HAP-1 (cell line): ENCODE results near the gene ADD3.

Experiments used
- DNase-seq, 2 experiments: peaks; one replicate each; pipeline ENCODE4 v3.0.0-alpha.2; 2016 to 2020; ENCODE audit warnings: low spot score in 2 of 2
- H3K27me3 ChIP-seq: fragments of 250-450 bp; sonication (Bioruptor Pico); 2 replicates; pipeline ENCODE4 v1.5.1; 2020; ENCODE audit warnings: low read depth, mild to moderate bottlenecking, moderate library complexity
- H3K36me3 ChIP-seq: fragments of 250-450 bp; sonication (Bioruptor Pico); replicated peaks from 2 replicates; pipeline ENCODE4 v1.5.1; 2020; ENCODE audit warnings: mild to moderate bottlenecking
- H3K4me1 ChIP-seq: fragments of 250-450 bp; sonication (Bioruptor Pico); 2 replicates; pipeline ENCODE4 v1.5.1; 2020; ENCODE audit warnings: mild to moderate bottlenecking
- H3K4me3 ChIP-seq: fragments of 250-450 bp; sonication (Bioruptor Pico); 2 replicates; pipeline ENCODE4 v1.5.1; 2020; ENCODE audit warnings: mild to moderate bottlenecking, moderate library complexity
- H3K9me3 ChIP-seq: fragments of 250-450 bp; sonication (Bioruptor Pico); 2 replicates; pipeline ENCODE4 v1.5.1; 2020; ENCODE audit warnings: mild to moderate bottlenecking, moderate library complexity
- in situ Hi-C: fragments of 300-500 bp; cut with MboI; formaldehyde crosslinking; loops from 3 replicates; pipeline ENCODE4 v1.14.3; 2020; ENCODE audit warnings: low sequenced_read_pairs, inconsistent platforms, mixed read lengths

The ADD3 gene

GRCh38 chr10:110002801-110003523 is 4.8 kb upstream of the ADD3 start:
- Histone ChIP-seq H3K4me3 (peak overlapping the region; percentile 0; the same call in 1 of the 2 replicates), H3K27me3 (no peaks in the 10 kb centered on the region), H3K4me1 (peaks cover 53% of the 10 kb centered on the region), H3K9me3 (no peaks in the 10 kb centered on the region), H3K36me3 (no peaks in the 10 kb centered on the region)
- in situ Hi-C loops: no loop called here
- peak; percentile 69 to 99 for DNase-seq

DNA sequence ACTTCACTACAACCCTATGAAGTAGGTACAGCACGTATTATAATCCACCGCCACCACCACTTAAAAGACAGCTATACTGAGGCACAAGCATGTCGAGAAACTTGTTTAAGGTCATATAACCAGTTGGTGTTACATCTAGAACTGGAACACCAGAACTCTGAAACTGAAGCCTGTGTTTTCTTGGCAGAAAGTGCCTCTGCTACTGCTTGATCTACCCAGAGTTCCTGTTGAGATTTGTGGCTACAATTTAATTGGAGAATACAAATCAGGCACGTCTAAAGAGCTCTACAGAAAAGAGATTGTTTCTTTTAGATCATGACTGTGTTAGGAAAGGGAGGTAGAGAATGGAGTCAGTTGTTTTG is 4.3 kb upstream of the ADD3 start:
- H3K4me3 ChIP-seq: peak overlapping the region; percentile 0; the same call in 1 of the 2 replicates
- no peaks in the 10 kb centered on the region for H3K27me3 ChIP-seq
- peak; percentile 28 to 57 for DNase-seq
- peaks cover 53% of the 10 kb centered on the region for H3K4me1 ChIP-seq
- no peaks in the 10 kb centered on the region for H3K9me3 ChIP-seq
- in situ Hi-C loops: no loop called here
- no peaks in the 10 kb centered on the region for H3K36me3 ChIP-seq

DNA sequence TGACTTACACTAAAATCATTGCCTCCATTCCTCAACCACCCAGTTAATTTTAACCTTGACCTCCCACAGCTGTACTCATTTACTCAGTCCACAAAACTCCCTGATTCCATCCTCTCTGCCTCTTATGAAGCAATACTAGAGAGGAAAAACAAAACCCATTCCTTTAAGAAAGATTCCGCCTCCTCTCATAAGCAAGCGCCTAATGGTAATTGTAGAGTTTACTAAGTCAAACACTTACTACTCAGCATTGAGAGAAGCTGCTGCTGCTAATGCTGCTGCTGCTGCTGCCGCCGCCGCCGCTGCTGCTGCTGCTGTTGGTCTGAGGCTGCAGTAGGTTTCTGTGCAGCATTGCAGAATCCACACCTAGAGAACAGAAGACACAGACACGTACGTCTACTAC is 2.1 kb upstream of the ADD3 start:
- in situ Hi-C loops: no loop called here
- peak; percentile 66 to 71 for DNase-seq

GRCh38 chr10:110006358-110007160 is 1.2 kb upstream of the ADD3 start:
- H3K9me3 ChIP-seq: no peaks in the 10 kb centered on the region
- in situ Hi-C loops: no loop called here
- H3K4me3 ChIP-seq: peak overlapping the region; percentile 77
- H3K27me3 ChIP-seq: no peaks in the 10 kb centered on the region
- H3K36me3 ChIP-seq: no peaks in the 10 kb centered on the region
- peaks cover 73% of the 10 kb centered on the region for H3K4me1 ChIP-seq
- peak; percentile 32 to 67 for DNase-seq

More for the DNA sequence above, 2.1 kb upstream of the ADD3 start:
- no peaks in the 10 kb centered on the region for H3K36me3 ChIP-seq
- H3K4me1 ChIP-seq: peaks cover 69% of the 10 kb centered on the region
- H3K27me3 ChIP-seq: no peaks in the 10 kb centered on the region
- no peaks in the 10 kb centered on the region for H3K9me3 ChIP-seq
- peak overlapping the region; percentile 77 for H3K4me3 ChIP-seq

DNA sequence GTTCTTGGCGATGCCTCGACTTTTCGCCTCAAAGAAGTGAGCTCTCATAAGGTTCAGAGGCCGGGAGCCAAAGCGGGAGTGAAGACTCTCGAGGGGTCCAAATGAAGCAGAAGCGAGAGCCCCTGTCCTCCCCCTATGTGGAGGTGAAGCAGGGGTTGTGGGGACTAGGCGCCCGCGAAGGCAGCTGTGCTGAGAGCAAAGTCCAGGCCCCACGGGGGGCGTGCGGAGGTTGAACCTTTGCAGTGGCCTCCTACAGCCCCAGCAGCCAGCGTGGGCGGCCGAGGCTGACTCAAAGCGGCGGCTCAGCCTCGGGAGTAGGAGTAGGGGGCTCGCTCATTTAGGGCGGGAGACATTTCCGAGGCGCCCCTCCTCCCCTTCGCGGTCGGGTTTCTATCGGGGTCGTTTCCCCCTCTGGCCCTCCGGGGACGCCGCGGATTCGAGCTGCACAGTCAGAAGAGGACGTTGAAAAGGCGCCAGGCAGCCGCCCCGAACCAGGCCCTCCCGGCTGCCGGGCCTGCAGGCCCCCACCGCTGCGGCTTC is 553 bp upstream of the ADD3 start:
- Histone ChIP-seq H3K4me1 (peaks cover 77% of the 10 kb centered on the region), H3K9me3 (no peaks in the 10 kb centered on the region), H3K36me3 (no peaks in the 10 kb centered on the region), H3K27me3 (no peaks in the 10 kb centered on the region), H3K4me3 (peak overlapping the region; percentile 77)
- in situ Hi-C loops: no loop called here
- peak in 1 of 2 experiments; percentile 13 for DNase-seq

DNA sequence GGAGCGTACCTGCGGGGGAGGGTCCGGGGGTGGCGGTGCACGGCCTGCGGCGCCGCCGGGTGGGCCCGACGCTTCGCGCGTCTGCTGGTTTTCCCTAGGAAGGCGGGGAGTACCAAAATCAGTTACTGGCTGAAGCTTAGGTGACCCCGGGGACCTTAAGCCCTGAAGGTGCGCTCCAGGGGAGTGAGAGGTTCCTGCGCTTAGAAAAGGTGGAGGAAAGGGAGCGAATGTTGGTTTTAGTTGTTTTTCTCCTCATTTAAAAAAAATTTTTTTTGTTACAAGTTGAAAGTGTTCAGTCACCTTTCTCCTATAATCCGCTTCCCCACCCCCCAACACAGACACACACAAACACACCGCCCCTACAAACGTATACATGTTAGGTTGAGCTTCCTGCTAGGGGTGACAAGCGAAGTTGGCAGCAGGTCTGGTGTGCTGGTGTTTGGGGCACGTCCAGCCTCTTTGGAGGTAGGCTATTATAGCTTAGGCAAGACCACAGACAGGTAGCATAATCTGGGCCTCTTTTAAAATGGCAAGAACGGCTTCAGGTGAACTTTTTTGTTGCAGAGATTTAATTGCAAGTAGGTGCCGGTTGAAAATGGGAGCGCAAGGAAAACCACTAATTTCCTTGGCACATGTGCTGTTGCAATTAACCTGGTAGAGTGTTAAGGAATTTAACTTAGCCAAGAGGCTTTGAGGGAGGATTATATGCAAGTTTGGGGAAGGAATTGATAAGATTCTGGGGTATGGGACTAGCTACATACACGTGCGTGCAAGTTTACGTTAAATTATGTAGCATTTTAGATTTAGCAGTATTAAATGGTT is 945 bp downstream of the ADD3 start:
- peaks cover 67% of the 10 kb centered on the region for H3K4me1 ChIP-seq
- in situ Hi-C loops: no loop called here
- H3K27me3 ChIP-seq: no peaks in the 10 kb centered on the region
- no peaks in the 10 kb centered on the region for H3K9me3 ChIP-seq
- H3K36me3 ChIP-seq: no peaks in the 10 kb centered on the region
- peak; percentile 54 to 58 for DNase-seq
- peak overlapping the region; percentile 77 for H3K4me3 ChIP-seq

- in situ Hi-C loops: no loop called here
Observed at GRCh38 chr10:110009736-110010475, 2.1 kb downstream of the ADD3 start.

GRCh38 chr10:110010486-110011378 is 2.9 kb downstream of the ADD3 start:
- no peak for DNase-seq
- in situ Hi-C loops: no loop called here
- H3K4me3 ChIP-seq: no peak overlapping the region
- H3K36me3 ChIP-seq: no peaks in the 10 kb centered on the region
- H3K9me3 ChIP-seq: no peaks in the 10 kb centered on the region
- no peaks in the 10 kb centered on the region for H3K27me3 ChIP-seq
- H3K4me1 ChIP-seq: peaks cover 49% of the 10 kb centered on the region

More at GRCh38 chr10:110009736-110010475, 2.1 kb downstream of the ADD3 start:
- H3K4me1 ChIP-seq: peaks cover 55% of the 10 kb centered on the region
- H3K4me3 ChIP-seq: peak overlapping the region; percentile 77
- no peaks in the 10 kb centered on the region for H3K36me3 ChIP-seq
- H3K9me3 ChIP-seq: no peaks in the 10 kb centered on the region
- DNase-seq: no peak
- no peaks in the 10 kb centered on the region for H3K27me3 ChIP-seq

DNA sequence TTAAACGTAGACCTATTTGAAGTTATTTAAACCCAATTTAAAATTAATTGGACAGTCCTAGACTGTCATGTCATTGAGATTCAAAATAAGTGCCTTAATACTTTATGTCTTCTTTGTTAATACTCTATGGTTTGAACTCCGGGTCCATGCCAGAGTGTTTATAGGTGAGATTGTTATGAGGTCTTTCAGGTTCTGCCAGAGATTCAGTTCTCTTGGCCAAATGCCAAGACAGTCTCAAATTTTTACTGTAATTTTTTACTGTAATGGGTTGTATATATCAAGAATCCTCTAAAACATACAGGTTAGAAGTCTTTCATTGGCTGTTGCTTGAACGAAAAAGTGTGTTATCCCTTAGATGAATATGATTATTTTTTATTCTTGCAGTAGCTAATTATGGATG is 3.9 kb downstream of the ADD3 start:
- peak in 1 of 2 experiments; percentile 50 for DNase-seq
- H3K4me1 ChIP-seq: peaks cover 43% of the 10 kb centered on the region
- in situ Hi-C loops: no loop called here

GRCh38 chr10:110013630-110014293 is 6.0 kb downstream of the ADD3 start:
- no peak overlapping the region for H3K4me3 ChIP-seq
- peaks cover 37% of the 10 kb centered on the region for H3K4me1 ChIP-seq
- H3K36me3 ChIP-seq: no peaks in the 10 kb centered on the region
- no peaks in the 10 kb centered on the region for H3K9me3 ChIP-seq
- in situ Hi-C loops: no loop called here
- DNase-seq: no peak
- no peaks in the 10 kb centered on the region for H3K27me3 ChIP-seq

More for the DNA sequence above, 3.9 kb downstream of the ADD3 start:
- Histone ChIP-seq H3K36me3 (no peaks in the 10 kb centered on the region), H3K4me3 (no peak overlapping the region), H3K9me3 (no peaks in the 10 kb centered on the region), H3K27me3 (no peaks in the 10 kb centered on the region)

DNA sequence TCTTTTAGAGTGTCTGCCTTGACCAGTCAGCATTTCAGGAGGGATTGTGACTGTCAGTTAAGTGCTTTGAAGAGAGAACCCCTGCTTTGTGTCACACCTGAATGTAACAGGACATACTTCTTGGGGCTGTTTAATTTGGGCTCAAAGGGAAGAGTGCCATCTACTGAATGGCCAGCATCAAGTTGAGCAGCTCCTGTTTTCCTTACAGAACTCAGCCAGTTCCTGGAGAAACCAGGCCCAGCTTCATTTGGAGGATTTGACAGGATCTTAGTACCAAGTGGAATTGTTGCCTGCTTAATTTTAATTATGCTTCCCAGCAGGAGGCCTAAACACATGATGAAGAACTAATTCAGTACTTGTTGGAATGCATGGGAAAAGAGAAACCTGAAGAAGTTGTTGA is 8.3 kb downstream of the ADD3 start:
- H3K4me1 ChIP-seq: peaks cover 18% of the 10 kb centered on the region

DNA sequence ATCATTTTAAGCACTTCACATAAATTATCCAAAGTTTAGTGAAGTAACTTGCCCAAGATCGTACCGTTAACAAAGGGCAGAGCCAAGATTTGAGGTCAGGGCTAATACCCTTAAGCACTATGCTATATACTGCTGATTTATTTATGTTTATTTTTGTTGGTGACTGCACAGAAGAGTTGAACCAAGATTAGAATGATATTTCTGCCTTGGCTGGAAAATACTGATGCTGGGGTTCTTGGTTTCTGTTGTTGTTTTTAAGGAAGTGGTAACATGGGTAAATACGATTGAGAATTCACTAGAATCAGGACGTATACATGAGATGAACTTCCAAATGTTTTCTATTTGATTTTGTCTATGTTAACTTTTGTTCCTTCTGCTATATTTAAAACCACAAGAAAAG is 9.3 kb downstream of the ADD3 start:
- H3K4me1 ChIP-seq: peaks cover 7% of the 10 kb centered on the region
- in situ Hi-C loops: no loop called here
- no peaks in the 10 kb centered on the region for H3K9me3 ChIP-seq
- no peaks in the 10 kb centered on the region for H3K36me3 ChIP-seq
- no peaks in the 10 kb centered on the region for H3K27me3 ChIP-seq
- no peak for DNase-seq
- H3K4me3 ChIP-seq: no peak overlapping the region

More for the DNA sequence above, 8.3 kb downstream of the ADD3 start:
- Histone ChIP-seq H3K27me3 (no peaks in the 10 kb centered on the region), H3K9me3 (no peaks in the 10 kb centered on the region), H3K4me3 (no peak overlapping the region), H3K36me3 (no peaks in the 10 kb centered on the region)
- in situ Hi-C loops: no loop called here
- DNase-seq: no peak
